Measurements from ENCODE around the gene INSIG1.

INSIG1 gene

GRCh38 chr7:155267023-155267422 lies 30.7 kb upstream of the INSIG1 start:
- DNase-seq: no peak

- DNase-seq: no peak
These were observed 30.2 kb upstream of the INSIG1 start for GRCh38 chr7:155267436-155267835.

- no peak for DNase-seq
These were observed 29.5 kb upstream of the INSIG1 start for GRCh38 chr7:155268211-155268610.

DNA sequence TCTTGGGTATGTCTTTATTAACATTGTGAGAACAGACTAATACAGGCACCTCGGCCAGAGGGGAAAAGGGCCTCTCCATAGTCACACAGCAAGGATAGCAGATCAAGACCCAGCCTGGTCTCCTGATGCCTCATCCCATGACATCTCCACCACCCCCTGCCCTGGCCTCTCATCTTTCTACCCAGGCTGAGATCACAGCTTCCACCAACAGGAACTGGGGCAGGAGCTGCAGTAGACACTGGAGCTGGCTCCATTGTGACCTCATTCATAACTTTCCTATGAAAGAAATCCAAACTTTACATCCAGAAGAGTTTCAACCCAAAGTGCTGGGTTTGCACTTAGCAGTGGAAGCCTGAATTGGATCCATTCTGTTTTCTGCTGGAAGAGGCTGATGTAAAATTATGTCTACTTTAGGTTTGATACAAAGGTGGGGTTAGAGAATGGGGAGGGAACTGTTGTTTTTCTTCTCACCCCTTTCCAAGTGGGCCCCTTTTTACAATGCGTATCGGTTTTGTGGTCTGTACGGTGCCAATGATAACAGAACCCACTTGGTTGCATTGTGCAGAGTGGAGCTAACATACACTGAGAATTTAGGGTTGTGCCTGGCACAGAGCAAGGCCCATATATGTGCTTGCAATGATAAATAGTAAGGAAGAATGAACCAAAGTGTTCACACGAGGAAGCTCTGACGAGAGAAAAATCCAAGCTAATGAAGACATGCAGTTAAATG lies 28.6 kb upstream of the INSIG1 start:
- DNase-seq: peak; percentile 29 to 62 (median 44)

- no peak for DNase-seq
These were observed 27.7 kb upstream of the INSIG1 start for GRCh38 chr7:155269766-155270585.

- no peak for DNase-seq
These were observed 26.8 kb upstream of the INSIG1 start for GRCh38 chr7:155270861-155271260.

DNA sequence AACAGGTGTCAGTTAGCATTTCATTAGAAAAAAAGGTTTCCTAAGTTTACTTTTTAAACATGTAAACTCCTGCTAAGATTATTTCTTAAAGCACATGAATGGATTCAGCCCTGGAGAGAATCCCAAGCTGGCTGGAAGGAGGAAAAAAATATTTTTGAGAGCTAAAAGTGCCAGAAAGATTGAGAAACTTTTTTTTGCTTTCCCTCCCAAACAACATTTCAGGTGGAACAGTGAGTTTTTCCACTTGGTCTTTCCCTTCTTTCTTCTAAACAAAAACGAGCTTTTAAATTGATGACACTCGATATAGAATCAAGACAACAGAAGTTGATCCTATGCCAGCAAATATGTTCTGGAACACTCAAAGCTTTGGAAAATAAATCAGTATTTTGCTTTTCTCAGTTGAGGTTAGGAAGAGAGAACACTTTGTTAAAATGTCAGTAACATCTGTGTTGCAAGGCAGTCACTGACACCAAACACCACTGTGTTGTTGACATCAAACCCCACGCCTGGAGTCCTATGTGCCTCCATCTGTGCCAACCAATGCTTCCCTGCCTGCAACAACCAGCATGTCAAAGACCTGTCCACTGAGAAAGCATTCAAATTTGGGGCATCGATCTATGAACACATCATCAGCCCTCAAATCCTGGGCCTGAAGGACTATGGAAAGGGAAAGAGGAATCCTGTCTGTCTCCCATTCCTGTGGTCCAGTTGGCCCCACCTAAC lies 22.9 kb upstream of the INSIG1 start:
- no peak for DNase-seq

DNA sequence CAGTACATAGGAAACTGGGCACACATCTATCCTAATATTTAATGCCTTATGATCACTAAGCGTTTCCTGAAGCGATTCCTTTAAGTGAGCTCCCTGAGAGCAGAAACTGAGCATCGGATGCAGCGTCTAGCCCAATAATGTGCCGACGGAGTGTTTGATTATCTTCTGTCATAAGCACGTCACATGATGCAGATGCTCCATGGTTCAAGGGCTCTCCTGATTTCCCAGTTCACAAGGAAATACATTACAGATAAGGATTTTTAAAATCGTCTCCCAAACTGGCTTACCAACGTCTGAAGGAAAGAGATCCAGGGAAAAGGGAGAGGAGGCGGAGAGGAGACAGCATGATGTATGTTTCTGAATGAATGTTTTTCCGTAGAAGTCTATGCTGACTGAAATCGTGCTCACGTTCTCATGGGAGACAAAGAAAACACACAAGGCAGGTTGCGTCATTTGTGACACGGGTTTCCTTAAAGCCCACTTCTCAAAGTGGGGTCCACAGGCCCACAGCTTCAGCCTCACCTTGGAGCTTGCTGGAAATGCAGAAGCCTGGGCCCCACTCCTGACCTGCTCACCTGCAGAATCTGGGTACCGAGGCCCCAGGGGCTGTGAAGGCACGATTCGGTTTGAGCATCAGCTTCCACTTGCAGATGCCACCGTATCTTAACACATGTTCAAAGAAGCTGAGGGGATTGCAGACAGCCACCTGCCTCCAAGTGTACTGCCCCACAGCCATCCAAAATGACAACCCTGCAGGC lies 21.5 kb upstream of the INSIG1 start:
- DNase-seq: no peak

GRCh38 chr7:155276800-155277375 lies 20.8 kb upstream of the INSIG1 start:
- no peak for DNase-seq

DNA sequence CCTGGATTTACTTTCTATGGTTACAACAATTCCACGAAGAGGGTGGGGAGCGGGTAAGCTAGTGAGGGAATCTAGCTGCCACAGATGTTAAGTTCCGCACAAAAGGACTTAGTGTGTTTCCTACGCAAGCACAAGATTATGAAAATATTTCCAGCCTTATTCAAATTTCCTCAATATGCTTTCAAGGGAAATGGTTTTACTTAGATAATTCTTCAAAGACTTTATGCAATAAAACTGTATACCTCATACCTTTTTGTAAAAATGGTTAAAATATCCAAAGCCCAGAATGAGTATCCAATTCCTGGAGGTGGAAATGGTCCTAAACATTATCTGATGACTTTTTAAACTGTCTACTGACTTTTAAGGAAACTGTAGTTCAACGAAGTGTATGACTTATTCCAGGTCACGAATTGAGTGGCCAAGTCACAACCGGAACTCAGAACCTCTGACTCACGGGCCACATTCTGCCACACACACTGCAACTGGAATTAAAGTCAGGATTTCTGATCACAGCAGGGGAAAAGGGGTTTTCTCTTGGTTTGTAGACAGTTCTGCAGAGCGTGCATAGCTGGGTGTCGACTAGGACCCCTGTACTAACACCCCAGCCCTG lies 20.2 kb upstream of the INSIG1 start:
- DNase-seq: peak; percentile 69 to 82 (median 73)

DNA sequence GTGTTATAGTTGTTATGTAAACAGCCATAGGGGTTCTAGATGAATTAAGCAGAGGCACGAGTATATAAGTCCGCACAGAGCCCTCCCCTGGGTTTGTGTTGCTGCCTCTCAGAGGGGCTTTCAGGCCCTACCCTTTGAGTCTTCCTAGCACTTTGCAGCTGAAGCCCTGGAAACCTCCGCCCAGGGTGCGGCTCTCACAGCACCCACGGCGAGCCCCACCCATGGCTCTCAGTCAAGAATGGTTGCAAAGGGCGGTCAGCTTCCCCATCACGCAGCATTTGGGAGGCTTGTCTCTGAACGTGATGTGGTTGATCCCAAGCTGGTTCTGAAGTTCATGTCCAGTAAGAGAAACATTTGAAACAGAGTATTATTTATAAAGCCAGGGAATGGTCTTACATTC lies 18.8 kb upstream of the INSIG1 start:
- no peak for DNase-seq

- no peak for DNase-seq
These were observed 17.8 kb upstream of the INSIG1 start for GRCh38 chr7:155279787-155280445.

DNA sequence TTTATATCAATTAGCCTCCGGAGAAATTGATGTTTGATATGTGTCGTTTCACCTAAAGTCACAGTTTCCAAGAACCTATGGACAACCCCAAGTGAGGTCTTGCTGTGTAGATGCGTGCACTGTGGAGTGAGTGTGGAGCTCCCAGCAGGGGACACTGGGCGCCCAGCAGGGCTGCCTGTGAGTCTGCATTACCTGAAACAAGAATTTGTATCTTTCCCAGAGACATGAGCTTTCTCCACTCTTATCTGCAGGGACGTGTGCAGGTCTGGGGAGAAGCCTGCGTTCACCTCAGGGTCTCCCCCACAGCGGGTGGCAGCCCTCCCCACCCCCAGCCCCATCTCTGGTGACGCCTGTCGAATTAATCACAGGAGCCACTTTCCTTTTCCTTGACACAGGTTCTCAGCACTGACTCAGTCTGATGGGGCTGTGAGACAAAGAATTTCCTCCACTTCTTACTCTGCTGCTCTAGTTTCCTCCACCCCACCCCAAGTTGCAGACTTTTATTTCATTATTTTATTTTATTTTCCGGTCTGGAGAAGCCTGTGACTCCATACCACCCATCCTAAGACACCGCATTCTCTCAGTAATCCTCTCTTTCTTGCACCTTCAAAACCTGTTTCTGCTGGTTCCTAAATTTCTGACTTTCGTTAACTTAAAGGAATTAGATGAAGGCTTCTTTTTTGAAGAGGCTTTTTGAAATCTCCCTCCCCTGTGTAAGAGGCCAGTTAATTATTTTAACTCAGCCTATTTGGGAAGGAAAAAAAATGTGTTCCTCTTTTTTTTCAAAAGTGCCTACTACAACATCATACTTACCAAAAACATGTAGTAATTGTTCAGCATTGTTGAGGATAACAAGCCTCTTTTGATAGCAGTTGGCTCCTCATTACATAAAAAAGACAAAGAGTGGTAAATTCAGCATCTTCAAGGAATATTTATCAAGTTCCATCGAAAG lies 17.0 kb upstream of the INSIG1 start:
- peak in 2 of 3 donors; percentile 43 to 66 for DNase-seq

GRCh38 chr7:155281398-155281969 lies 16.2 kb upstream of the INSIG1 start:
- no peak for DNase-seq

DNA sequence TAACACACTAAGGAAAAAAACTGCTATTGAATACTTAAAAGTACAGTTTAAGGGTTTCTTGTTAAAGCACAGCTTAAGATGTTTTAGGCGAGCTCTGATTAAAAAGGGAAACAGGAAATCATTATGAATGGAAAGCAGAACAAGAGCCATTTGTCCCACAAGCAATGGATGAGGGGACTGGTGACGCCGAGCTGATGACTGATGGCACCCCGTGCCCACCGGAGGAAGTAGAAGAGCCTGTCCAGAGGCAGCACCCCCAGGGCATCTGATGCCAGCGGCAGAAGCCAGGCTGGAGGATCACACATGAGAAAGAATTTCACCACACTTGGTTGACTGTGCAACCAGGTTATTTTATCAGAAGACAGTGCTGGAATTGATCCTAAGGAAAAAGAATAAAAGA lies 15.0 kb upstream of the INSIG1 start:
- DNase-seq: peak; percentile 95 to 96 (median 95)

DNA sequence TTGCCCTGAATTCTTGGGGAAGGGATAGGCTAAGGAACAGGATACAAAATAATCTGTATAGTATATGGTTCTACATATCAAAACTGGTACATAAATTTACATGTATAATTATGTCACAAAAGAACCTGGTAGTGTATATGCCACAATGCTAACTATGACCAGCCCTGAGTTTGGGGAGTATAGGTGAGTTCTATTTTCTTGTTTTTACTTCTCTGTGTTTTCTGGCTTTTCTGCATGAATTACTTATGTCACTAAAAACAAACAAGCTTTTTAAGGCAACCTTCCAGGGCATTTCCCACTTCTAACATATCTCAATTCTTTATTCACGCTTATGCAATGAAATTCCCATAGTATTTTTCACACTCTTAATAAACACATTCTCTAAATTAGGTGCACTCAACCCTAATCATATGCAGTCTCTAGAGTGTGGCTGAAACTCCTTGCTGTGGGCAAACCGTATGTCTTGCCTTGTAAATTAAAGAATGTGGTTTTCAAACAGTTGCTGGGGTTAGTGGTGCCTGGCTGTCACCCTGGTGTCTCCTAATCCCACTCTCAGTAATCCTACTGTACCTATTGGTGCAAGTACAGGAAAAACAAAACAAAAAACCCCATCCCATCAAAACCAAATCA lies 14.0 kb upstream of the INSIG1 start:
- no peak for DNase-seq

DNA sequence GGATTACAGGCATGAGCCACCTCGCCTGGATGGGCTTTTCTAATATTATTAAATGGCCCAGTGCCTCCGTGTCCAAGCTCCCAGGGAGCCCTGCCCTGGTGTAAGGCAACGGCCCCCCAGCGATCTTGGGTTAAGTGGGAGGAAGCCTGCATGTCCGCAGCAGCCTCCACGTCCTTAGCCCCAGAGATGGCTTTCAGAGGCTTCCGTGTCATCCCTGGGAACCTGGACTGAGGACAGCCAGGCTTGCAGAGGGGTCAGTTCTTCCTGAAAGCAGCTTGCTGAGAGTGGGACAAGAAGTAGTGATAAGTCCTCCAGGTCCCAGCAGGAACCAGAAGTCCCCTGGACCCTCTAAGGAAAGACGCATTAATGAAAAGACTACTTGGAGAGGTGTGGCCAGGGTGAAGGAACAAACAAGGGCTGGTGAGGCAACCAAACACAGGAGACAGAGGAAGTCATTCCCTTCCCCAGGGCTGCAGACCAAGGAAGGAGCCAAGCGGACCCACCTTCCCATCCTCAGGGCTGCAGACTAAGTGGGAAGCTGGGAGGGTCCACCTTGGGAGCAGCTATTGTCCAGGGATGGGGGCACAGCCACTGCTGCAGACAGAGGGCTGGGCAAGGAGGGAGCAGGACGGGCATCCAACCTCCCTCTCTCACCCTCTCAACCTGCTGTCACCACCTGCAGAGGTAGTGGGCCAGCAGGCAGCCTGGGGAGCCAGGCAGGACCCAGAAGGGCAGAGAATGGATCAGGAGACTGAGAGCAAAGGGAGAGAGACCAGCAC lies 13.0 kb upstream of the INSIG1 start:
- DNase-seq: no peak

GRCh38 chr7:155285423-155285822 lies 12.3 kb upstream of the INSIG1 start:
- DNase-seq: no peak

- DNase-seq: peak; percentile 41 to 55 (median 44)
These were observed 11.8 kb upstream of the INSIG1 start for GRCh38 chr7:155285833-155286232.

Measured in suppressor macrophage treated with lipopolysaccharide for 1 hour (primary cell).